T-helper 9 cell (primary cell): ENCODE measurements around the gene CELF2.
"Not testable (repeated sequence)": the region's sequence is repeated elsewhere in the genome, so short reads cannot be mapped to it uniquely, and the experiment has no call there.

Source experiments
- DNase-seq: peaks from one replicate; pipeline ENCODE4 v3.0.0-alpha.2; 2020

Gene CELF2

GRCh38 chr10:11098666-11099065, 81.0 kb downstream of the CELF2 start:
- no peak for DNase-seq

- DNase-seq: no peak
Observed at GRCh38 chr10:11104772-11105675, 87.4 kb downstream of the CELF2 start.

- DNase-seq: no peak
Observed at GRCh38 chr10:11105676-11106004, 88.0 kb downstream of the CELF2 start.

- no peak for DNase-seq
Observed at GRCh38 chr10:11106621-11107374, 89.1 kb downstream of the CELF2 start.

- DNase-seq: no peak
Observed at GRCh38 chr10:11107948-11108347, 90.3 kb downstream of the CELF2 start.

- DNase-seq: no peak
Observed at GRCh38 chr10:11108356-11108755, 90.7 kb downstream of the CELF2 start.

- no peak for DNase-seq
Observed at GRCh38 chr10:11109590-11109989, 91.9 kb downstream of the CELF2 start.

- no peak for DNase-seq
Observed at GRCh38 chr10:11110539-11110938, 92.9 kb downstream of the CELF2 start.

GRCh38 chr10:11111490-11111889, 93.8 kb downstream of the CELF2 start:
- DNase-seq: no peak

GRCh38 chr10:11112718-11113117, 95.0 kb downstream of the CELF2 start:
- no peak for DNase-seq

GRCh38 chr10:11113156-11113555, 95.5 kb downstream of the CELF2 start:
- DNase-seq: no peak

GRCh38 chr10:11114269-11114668, 96.6 kb downstream of the CELF2 start:
- no peak for DNase-seq

- DNase-seq: no peak
Observed at GRCh38 chr10:11115337-11115736, 97.7 kb downstream of the CELF2 start.

GRCh38 chr10:11116361-11116760, 98.7 kb downstream of the CELF2 start:
- no peak for DNase-seq

GRCh38 chr10:11116817-11117216, 99.1 kb downstream of the CELF2 start:
- no peak for DNase-seq

- no peak for DNase-seq
Observed at GRCh38 chr10:11118686-11119085, 101.0 kb downstream of the CELF2 start.

GRCh38 chr10:11119843-11120242, 102.2 kb downstream of the CELF2 start:
- no peak for DNase-seq

- DNase-seq: no peak
Observed at GRCh38 chr10:11120711-11121110, 103.0 kb downstream of the CELF2 start.

- DNase-seq: not testable (repeated sequence)
Observed at GRCh38 chr10:11123892-11124291, 106.2 kb downstream of the CELF2 start.

GRCh38 chr10:11125004-11125403, 107.3 kb downstream of the CELF2 start:
- no peak for DNase-seq

GRCh38 chr10:11127017-11127416, 109.3 kb downstream of the CELF2 start:
- DNase-seq: not testable (repeated sequence)

GRCh38 chr10:11131112-11131639, 113.5 kb downstream of the CELF2 start:
- DNase-seq: no peak

- DNase-seq: no peak
Observed at GRCh38 chr10:11134411-11134810, 116.7 kb downstream of the CELF2 start.

GRCh38 chr10:11135709-11136108, 118.0 kb downstream of the CELF2 start:
- no peak for DNase-seq
